Gastroesophageal sphincter (tissue), 3 donors: ENCODE results near the gene PLEKHD1.

Experiments
- POLR2A ChIP-seq, 2 donors: fragments of 450-650 bp; IDR thresholded peaks; one replicate each; pipeline ENCODE4 v1.6.1; 2017; ENCODE audit warnings: antibody characterized with exemption in 2 of 2, mild to moderate bottlenecking in 2 of 2, moderate library complexity in 1 of 2
- POLR2AphosphoS5 ChIP-seq: sonication (generic); formaldehyde crosslinking; IDR thresholded peaks from one replicate; pipeline ENCODE4 v1.6.1; 2017; ENCODE audit warnings: antibody characterized with exemption
- TF ChIP-seq, protein P1 (sequence below), 4 experiments: fragments of 200-600 bp in 2 of 4; fragments of 450-650 bp in 2 of 4; sonication (generic) in 1 of 4; IDR thresholded peaks; one replicate each; pipeline ENCODE4 v1.5.1; 2017 to 2019; ENCODE audit warnings: antibody characterized with exemption in 4 of 4, mild to moderate bottlenecking in 2 of 4, moderate library complexity in 2 of 4

- TF ChIP-seq POLR2A (IDR thresholded peaks at IDR 0.05) (no peak), POLR2AphosphoS5 (no peak)
- TF ChIP-seq, protein P1, sequence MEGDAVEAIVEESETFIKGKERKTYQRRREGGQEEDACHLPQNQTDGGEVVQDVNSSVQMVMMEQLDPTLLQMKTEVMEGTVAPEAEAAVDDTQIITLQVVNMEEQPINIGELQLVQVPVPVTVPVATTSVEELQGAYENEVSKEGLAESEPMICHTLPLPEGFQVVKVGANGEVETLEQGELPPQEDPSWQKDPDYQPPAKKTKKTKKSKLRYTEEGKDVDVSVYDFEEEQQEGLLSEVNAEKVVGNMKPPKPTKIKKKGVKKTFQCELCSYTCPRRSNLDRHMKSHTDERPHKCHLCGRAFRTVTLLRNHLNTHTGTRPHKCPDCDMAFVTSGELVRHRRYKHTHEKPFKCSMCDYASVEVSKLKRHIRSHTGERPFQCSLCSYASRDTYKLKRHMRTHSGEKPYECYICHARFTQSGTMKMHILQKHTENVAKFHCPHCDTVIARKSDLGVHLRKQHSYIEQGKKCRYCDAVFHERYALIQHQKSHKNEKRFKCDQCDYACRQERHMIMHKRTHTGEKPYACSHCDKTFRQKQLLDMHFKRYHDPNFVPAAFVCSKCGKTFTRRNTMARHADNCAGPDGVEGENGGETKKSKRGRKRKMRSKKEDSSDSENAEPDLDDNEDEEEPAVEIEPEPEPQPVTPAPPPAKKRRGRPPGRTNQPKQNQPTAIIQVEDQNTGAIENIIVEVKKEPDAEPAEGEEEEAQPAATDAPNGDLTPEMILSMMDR (IDR thresholded peaks at IDR 0.05) = no peak
These were observed 85.3 kb downstream of the PLEKHD1 start for GRCh38 chr14:69569859-69570258.
